Peyer's patch (tissue), 4 donors: ENCODE results near the gene NPDC1. TPM values are rescaled to one million over a fixed set of nuclear protein-coding genes. Genes with fewer than 3 reads are reported as not detected.

Experiments used
- DNase-seq, 3 donors: peaks; one replicate each; pipeline ENCODE4 v3.0.0-alpha.2; 2017 to 2019
- H3K27ac ChIP-seq, 4 donors: fragments of 200-600 bp; sonication (generic); one replicate each; pipeline ENCODE4 v1.5.1; 2016 to 2019
- H3K27me3 ChIP-seq, 2 donors: fragments of 200-600 bp; sonication (generic); one replicate each; pipeline ENCODE4 v1.5.1; 2019
- H3K36me3 ChIP-seq, 3 donors: fragments of 200-600 bp; sonication (generic); one replicate each; pipeline ENCODE4 v1.5.1; 2016 to 2019
- H3K4me1 ChIP-seq, 4 donors: fragments of 200-600 bp; sonication (generic); one replicate each; pipeline ENCODE4 v1.5.1; 2016 to 2019
- H3K4me3 ChIP-seq, 4 donors: fragments of 200-600 bp; sonication (generic); 1 replicate in 3 of 4; 2 replicates in 1 of 4; pipeline ENCODE4 v1.5.1; 2016 to 2019; ENCODE audit warnings: mild to moderate bottlenecking in 1 of 4
- H3K9me3 ChIP-seq, 4 donors: fragments of 200-600 bp; sonication (generic); one replicate each; pipeline ENCODE4 v1.5.1; 2016 to 2019; ENCODE audit warnings: mild to moderate bottlenecking in 1 of 4
- POLR2A ChIP-seq, 2 donors: fragments of 450-650 bp; IDR thresholded peaks; one replicate each; pipeline ENCODE4 v1.5.1; 2017; ENCODE audit warnings: antibody characterized with exemption in 2 of 2, mild to moderate bottlenecking in 2 of 2, moderate library complexity in 2 of 2
- total RNA-seq, 4 donors: library from RNA; depleted of rRNA; stranded (reverse); fragments of >200 nt; gene quantifications; one replicate each; pipeline ENCODE4 v1.1.0, GENCODE V29; 2016
- TF ChIP-seq, protein P1 (sequence below), 6 experiments: fragments of 450-650 bp in 4 of 6; fragments of 200-600 bp in 2 of 6; sonication (generic) in 1 of 6; IDR thresholded peaks; one replicate each; pipeline ENCODE4 v1.5.1; 2017 to 2019; ENCODE audit warnings: antibody characterized with exemption in 6 of 6, mild to moderate bottlenecking in 3 of 6, moderate library complexity in 1 of 6

The NPDC1 gene
- total RNA-seq, 4 donors from 2014 or later = 54.2 to 106 (median 83.8) TPM

DNA sequence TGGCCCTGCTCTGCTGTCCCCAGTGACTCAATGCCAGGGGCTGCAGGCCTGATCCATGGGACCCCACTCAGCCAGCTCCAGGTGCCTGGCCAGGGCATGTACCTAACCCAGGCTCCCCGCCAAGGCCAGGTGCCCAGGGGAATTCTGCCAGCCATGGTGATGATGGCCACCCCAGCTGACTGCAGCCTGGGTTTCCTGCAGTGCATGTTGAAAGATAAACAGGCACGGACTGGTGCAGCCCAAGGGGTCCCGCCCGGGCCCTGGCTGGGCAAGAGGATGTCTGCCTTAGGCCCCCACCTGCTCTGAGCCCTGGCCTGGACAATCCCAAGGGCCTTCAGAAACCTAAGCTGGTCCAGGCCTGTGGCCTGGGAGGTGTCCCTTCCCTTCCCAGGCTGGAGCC is 19.1 kb downstream of the NPDC1 start:
- Histone ChIP-seq H3K4me3 (peak overlapping the region in 2 of 4 donors; percentile 58 to 79), H3K27me3 (no peaks in the 10 kb centered on the region), H3K9me3 (no peaks in the 10 kb centered on the region), H3K4me1 (peaks cover 18 to 78% (median 41%) of the 10 kb centered on the region in 4 donors), H3K36me3 (no peaks in the 10 kb centered on the region), H3K27ac (peak overlapping the region in 2 of 4 donors; percentile 12 to 60)
- DNase-seq = no peak
- TF ChIP-seq, protein P1, sequence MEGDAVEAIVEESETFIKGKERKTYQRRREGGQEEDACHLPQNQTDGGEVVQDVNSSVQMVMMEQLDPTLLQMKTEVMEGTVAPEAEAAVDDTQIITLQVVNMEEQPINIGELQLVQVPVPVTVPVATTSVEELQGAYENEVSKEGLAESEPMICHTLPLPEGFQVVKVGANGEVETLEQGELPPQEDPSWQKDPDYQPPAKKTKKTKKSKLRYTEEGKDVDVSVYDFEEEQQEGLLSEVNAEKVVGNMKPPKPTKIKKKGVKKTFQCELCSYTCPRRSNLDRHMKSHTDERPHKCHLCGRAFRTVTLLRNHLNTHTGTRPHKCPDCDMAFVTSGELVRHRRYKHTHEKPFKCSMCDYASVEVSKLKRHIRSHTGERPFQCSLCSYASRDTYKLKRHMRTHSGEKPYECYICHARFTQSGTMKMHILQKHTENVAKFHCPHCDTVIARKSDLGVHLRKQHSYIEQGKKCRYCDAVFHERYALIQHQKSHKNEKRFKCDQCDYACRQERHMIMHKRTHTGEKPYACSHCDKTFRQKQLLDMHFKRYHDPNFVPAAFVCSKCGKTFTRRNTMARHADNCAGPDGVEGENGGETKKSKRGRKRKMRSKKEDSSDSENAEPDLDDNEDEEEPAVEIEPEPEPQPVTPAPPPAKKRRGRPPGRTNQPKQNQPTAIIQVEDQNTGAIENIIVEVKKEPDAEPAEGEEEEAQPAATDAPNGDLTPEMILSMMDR (IDR thresholded peaks at IDR 0.05) = no peak
- no peak for TF ChIP-seq POLR2A (IDR thresholded peaks at IDR 0.05)

DNA sequence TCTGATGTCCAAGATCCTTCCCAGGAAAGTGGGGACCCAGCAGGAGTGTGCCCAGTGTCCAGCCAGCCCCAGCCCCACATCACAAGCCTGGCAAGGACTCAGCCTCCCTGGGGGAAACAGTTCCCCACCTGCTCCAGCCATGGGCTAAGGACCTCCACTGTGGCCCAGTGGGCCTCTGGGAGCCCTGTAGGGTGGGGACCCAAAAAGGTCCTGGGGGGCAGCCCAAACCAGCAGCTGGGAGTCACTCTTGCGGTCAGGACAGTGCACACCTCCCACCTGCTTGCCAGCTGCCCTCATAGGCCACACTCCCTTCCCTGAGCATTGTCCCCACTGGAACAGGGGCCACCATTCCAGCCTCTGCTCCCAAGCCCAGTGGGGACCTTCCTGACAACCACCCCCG is 19.6 kb downstream of the NPDC1 start:
- Histone ChIP-seq H3K27ac (no peak overlapping the region), H3K4me1 (peaks cover 16 to 78% (median 37%) of the 10 kb centered on the region in 4 donors), H3K9me3 (no peaks in the 10 kb centered on the region), H3K4me3 (no peak overlapping the region), H3K27me3 (no peaks in the 10 kb centered on the region), H3K36me3 (no peaks in the 10 kb centered on the region)
- no peak for TF ChIP-seq POLR2A (IDR thresholded peaks at IDR 0.05)
- TF ChIP-seq, protein P1 (IDR thresholded peaks at IDR 0.05) = no peak
- no peak for DNase-seq

DNA sequence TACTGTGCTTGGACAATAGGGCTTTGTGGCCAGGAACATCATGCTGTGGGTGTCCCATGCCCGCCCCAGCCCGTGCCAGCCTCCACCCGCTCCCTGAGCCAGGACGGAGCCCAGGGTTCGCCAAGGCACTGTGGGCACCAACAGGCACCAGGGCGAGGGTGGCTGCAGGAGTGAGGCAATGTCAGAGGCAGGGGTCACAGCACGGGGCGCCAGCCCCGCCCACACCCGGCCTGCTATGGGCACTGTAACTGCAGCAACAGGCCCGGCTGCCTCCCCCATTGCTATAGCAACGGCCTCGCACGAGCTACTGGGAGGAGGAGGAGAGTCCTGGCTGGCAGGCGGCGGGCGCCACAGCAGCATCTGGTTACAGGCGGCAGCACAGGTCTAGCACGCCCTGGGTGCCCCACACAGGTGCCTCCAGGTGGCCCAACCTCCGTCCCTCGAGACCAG is 20.4 kb downstream of the NPDC1 start:
- H3K9me3 ChIP-seq = no peaks in the 10 kb centered on the region
- DNase-seq = peak; percentile 51 to 76 (median 66)
- H3K4me1 ChIP-seq = peaks cover 11 to 72% (median 29%) of the 10 kb centered on the region in 4 donors
- no peak overlapping the region for H3K27ac ChIP-seq
- H3K27me3 ChIP-seq = no peaks in the 10 kb centered on the region
- no peaks in the 10 kb centered on the region for H3K36me3 ChIP-seq
- no peak overlapping the region for H3K4me3 ChIP-seq
- TF ChIP-seq, protein P1 (IDR thresholded peaks at IDR 0.05) = peak in 1 of 6 experiments; percentile 16
- no peak for TF ChIP-seq POLR2A (IDR thresholded peaks at IDR 0.05)

DNA sequence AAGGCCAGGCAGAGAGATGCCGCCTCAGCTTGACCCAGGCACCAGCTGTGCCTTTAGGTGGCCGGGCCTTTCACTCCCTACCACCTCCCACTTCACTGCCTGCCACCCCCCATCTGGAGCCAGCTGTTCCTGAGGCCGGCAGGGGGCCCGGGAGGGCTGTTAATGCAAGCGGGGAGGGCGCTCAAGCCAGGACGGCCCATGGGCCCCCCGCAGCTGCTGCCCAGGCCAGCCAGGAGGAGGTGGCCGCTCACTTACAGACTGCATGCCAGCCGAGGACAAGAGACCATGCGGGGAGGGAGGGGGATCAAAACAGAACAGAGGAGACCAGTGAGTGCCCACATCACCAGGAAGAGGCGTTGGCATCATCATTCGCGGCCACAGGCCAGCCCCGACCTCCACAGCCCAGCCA is 22.4 kb downstream of the NPDC1 start:
- TF ChIP-seq POLR2A (IDR thresholded peaks at IDR 0.05) = no peak
- TF ChIP-seq, protein P1 (IDR thresholded peaks at IDR 0.05) = no peak
- H3K4me3 ChIP-seq = no peak overlapping the region
- no peaks in the 10 kb centered on the region for H3K36me3 ChIP-seq
- DNase-seq = no peak
- H3K27me3 ChIP-seq = no peaks in the 10 kb centered on the region
- peaks cover 7 to 52% (median 10%) of the 10 kb centered on the region in 4 donors for H3K4me1 ChIP-seq
- H3K9me3 ChIP-seq = no peaks in the 10 kb centered on the region
- no peak overlapping the region for H3K27ac ChIP-seq

DNA sequence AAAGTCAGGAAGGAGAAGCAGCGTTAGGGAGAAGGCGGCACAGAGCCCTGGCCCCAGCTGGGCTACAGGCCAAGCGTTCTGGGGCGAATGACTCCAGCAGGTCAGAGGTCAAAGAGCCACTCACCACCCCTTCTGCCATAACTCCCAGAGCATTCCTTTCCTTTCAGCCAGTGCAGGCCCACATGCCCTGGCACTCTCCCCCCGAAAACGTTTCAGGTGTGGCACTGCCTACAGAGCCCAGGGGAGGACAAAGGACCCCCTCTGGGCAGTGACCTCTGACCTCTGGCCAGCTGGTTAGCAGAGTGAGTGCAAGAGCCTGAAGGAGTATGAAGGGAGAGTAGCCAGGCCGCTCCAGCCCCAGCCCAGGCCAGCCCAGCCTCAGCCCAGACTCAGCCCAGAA is 22.8 kb downstream of the NPDC1 start:
- H3K4me1 ChIP-seq = peaks cover 6 to 49% (median 8%) of the 10 kb centered on the region in 4 donors
- H3K27ac ChIP-seq = peak overlapping the region in 1 of 4 donors; percentile 91
- H3K9me3 ChIP-seq = no peaks in the 10 kb centered on the region
- no peaks in the 10 kb centered on the region for H3K27me3 ChIP-seq
- H3K4me3 ChIP-seq = no peak overlapping the region
- no peak for DNase-seq
- peaks cover 0 to 1% (median 0%) of the 10 kb centered on the region in 3 donors for H3K36me3 ChIP-seq
- TF ChIP-seq POLR2A (IDR thresholded peaks at IDR 0.05) = no peak
- TF ChIP-seq, protein P1 (IDR thresholded peaks at IDR 0.05) = no peak

DNA sequence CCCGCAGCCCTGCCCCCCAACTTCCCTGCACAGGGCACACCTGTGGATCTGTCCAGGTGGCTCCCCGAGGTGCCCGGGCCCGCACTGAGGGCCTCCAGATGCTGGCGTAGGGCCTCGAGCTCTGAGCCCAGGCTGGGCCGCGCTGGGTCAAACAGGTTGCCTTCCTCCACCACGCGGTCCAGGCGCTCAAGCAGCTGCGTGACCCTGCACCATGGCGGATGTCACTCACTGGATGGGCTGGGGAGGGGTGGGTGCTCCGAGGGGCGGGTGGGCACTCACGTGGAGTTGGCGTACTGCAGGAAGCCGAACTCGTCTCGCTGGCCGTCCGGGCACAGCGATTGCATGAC is 23.3 kb downstream of the NPDC1 start:
- H3K27me3 ChIP-seq = no peaks in the 10 kb centered on the region
- H3K27ac ChIP-seq = peak overlapping the region in 3 of 4 donors; percentile 63 to 91 (median 86)
- H3K4me1 ChIP-seq = peaks cover 6 to 49% (median 8%) of the 10 kb centered on the region in 4 donors
- H3K36me3 ChIP-seq = peaks cover 0 to 6% (median 0%) of the 10 kb centered on the region in 3 donors
- H3K9me3 ChIP-seq = no peaks in the 10 kb centered on the region
- no peak for DNase-seq
- H3K4me3 ChIP-seq = no peak overlapping the region
- TF ChIP-seq, protein P1 (IDR thresholded peaks at IDR 0.05) = no peak
- no peak for TF ChIP-seq POLR2A (IDR thresholded peaks at IDR 0.05)
